ENCODE measurements around the gene APBA3. TPM values are rescaled to one million over a fixed set of nuclear protein-coding genes. Genes with fewer than 3 reads are reported as not detected.

The APBA3 gene
- total and polyA plus RNA-seq, 8 donors = 6.7 to 27.1 (median 10.5) TPM

- no peaks in the 10 kb centered on the region for H3K36me3 ChIP-seq
- H3K4me3 ChIP-seq = no peak overlapping the region
- no peak overlapping the region for H3K27ac ChIP-seq
- no peaks in the 10 kb centered on the region for H3K27me3 ChIP-seq
- 45 to 47% methylated on average over 15 of the region's 16 CpGs for WGBS, 2 donors
- no peak for ATAC-seq
- no peak for DNase-seq
- H3K4me1 ChIP-seq = no peaks in the 10 kb centered on the region
- TF ChIP-seq, protein P1, sequence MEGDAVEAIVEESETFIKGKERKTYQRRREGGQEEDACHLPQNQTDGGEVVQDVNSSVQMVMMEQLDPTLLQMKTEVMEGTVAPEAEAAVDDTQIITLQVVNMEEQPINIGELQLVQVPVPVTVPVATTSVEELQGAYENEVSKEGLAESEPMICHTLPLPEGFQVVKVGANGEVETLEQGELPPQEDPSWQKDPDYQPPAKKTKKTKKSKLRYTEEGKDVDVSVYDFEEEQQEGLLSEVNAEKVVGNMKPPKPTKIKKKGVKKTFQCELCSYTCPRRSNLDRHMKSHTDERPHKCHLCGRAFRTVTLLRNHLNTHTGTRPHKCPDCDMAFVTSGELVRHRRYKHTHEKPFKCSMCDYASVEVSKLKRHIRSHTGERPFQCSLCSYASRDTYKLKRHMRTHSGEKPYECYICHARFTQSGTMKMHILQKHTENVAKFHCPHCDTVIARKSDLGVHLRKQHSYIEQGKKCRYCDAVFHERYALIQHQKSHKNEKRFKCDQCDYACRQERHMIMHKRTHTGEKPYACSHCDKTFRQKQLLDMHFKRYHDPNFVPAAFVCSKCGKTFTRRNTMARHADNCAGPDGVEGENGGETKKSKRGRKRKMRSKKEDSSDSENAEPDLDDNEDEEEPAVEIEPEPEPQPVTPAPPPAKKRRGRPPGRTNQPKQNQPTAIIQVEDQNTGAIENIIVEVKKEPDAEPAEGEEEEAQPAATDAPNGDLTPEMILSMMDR (IDR thresholded peaks at IDR 0.05) = no peak
- no peak for FAIRE-seq
- intact Hi-C loops (cut with DNase I) = no loop called here
- H3K9me3 ChIP-seq = no peaks in the 10 kb centered on the region
Measured at GRCh38 chr19:3788996-3789778, 27.7 kb upstream of the APBA3 start.

DNA sequence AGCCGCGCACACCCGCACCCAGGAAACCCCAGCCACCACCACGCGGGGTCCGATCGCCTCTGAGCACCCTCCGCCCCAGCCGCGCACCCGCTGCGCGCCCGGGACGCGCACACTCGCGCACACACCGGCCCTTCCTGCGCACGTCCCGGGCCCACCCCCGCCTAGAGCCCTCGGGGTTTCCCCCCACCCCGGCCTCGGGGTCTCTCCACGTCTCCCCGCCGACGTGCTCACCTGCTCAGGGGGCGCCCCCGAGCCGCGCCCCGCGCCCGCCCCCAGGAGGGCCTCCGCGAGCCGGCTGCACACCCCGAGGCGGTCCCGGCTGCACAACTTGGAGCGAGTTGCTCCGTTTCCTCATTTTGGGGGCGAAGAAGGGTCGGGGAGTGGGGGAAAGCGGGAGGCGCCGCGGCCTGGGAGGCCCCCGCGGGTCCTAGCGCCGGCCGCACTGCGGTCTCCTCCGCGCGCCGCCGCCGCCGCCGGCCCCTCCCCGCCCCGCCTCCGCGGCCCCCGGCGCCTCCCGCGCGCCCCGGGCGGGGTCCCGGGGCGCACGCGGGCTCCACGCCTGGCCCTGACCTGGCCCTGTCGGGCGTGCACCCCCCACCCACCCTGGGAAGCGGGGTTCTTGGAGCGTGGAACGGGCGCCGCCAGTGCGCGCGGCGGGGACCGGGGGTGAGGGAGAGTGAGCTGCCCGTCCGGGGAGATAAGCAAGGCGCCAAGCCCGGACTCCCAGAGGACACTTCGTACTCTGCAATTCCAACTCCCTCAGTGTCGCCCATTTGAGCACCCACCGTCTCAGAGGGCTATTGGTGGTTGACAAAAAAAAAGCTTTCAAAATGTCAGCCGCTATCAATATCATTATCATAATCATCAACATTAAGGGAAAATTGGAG, 24.7 kb upstream of the APBA3 start, which contains the start of gene MATK:
MATK (minus strand) TSS at position 444 of the 887 bp plus-strand sequence. CDS start 1,246 bp downstream, outside the sequence.
- FAIRE-seq = no peak
- TF ChIP-seq, protein P1 (IDR thresholded peaks at IDR 0.05) = no peak
- Histone ChIP-seq H3K27me3 (no peaks in the 10 kb centered on the region), H3K9me3 (peaks cover 0 to 4% (median 0%) of the 10 kb centered on the region in 4 donors), H3K4me1 (no peaks in the 10 kb centered on the region), H3K27ac (no peak within 1 kb of the TSS), H3K36me3 (no peaks in the 10 kb centered on the region), H3K4me3 (peak within 1 kb of the TSS in 2 of 4 donors; percentile 5 to 38)
- 5 to 6% methylated on average over 26 to 100 of the region's 101 CpGs for WGBS, 2 donors
- DNase-seq = peak in 1 of 6 donors; percentile 50
- intact Hi-C loops (cut with DNase I) = no loop called here
- ATAC-seq = peak in 2 of 4 donors; percentile 19 to 25

- Histone ChIP-seq H3K4me1 (no peaks in the 10 kb centered on the region), H3K27ac (no peak overlapping the region), H3K9me3 (peaks cover 0 to 4% (median 0%) of the 10 kb centered on the region in 4 donors), H3K27me3 (no peaks in the 10 kb centered on the region), H3K4me3 (peak overlapping the region in 2 of 4 donors; percentile 5 to 38), H3K36me3 (no peaks in the 10 kb centered on the region)
- TF ChIP-seq, protein P1 (IDR thresholded peaks at IDR 0.05) = no peak
- WGBS, 2 donors = 0 to 1% methylated on average over 43 to 47 of the region's 47 CpGs
- peak in 3 of 4 donors; percentile 17 to 52 (median 25) for ATAC-seq
- DNase-seq = no peak
- no peak for FAIRE-seq
- intact Hi-C loops (cut with DNase I) = no loop called here
Measured at GRCh38 chr19:3785451-3785937, 24.0 kb upstream of the APBA3 start.

DNA sequence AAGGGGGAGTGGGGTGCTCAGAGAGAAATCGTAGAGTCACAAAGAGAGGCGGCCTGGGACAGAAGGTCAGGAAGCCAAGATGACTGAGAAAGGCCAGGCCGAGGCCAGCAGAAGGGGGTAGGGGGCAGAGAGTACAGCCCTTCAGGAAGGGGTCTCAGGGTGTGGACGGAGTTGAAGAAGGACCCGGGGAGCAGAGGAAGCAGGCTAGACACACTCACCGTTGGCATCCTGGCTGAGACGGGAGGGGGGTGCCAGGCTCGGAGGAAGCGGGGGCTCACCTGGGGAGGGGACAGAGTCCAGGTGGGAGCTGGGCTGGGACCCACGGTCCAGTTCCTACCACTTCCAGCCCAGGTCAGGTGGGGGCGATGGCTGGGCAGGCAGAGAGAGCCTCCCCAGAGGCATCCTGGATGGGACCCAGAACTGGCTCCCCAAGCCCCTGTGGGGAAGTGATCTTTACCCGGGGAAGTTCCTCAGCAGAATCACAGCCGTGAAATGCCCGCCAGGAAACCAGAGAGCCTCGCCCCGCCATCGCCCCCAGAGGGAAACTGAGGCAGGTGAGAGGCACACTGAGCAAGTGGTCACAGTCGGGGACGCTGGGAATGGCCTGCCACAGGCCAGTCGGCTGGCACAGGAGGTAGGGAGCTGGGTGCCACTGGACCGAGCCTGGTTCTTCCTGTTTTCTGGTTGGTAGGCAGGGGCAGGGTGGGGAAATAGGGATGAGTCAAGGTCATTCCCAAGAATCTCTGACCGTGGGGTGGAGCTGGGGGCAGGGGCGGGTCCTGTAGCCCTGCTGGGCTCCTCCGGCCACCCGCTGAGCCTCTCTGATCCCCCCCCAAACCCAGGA, 23.3 kb upstream of the APBA3 start:
- ATAC-seq (peak in 2 of 4 donors; percentile 15 to 33), DNase-seq (no peak), FAIRE-seq (no peak)
- H3K9me3 ChIP-seq = peaks cover 0 to 4% (median 0%) of the 10 kb centered on the region in 4 donors
- no peaks in the 10 kb centered on the region for H3K27me3 ChIP-seq
- peak overlapping the region in 1 of 4 donors; percentile 38 for H3K4me3 ChIP-seq
- TF ChIP-seq, protein P1 (IDR thresholded peaks at IDR 0.05) = no peak
- H3K27ac ChIP-seq = no peak overlapping the region
- no peaks in the 10 kb centered on the region for H3K4me1 ChIP-seq
- intact Hi-C loops (cut with DNase I) = no loop called here
- 26 to 33% methylated on average over 22 to 25 of the region's 25 CpGs for WGBS, 2 donors
- no peaks in the 10 kb centered on the region for H3K36me3 ChIP-seq

All from pancreas (tissue), 10 donors.